ENCODE measurements around the gene HDAC7.
"Not testable (repeated sequence)": the region's sequence is repeated elsewhere in the genome, so short reads cannot be mapped to it uniquely, and the experiment has no call there.

HDAC7 gene

GRCh38 chr12:47811581-47812484 is 7.9 kb downstream of the HDAC7 start:
- DNase-seq: peak; percentile 84

GRCh38 chr12:47811072-47811396 is 8.7 kb downstream of the HDAC7 start:
- no peak for DNase-seq

GRCh38 chr12:47809518-47809917 is 10.2 kb downstream of the HDAC7 start:
- not testable (repeated sequence) for DNase-seq

GRCh38 chr12:47808574-47809365 is 10.9 kb downstream of the HDAC7 start:
- DNase-seq: no peak

GRCh38 chr12:47808050-47808449 is 11.7 kb downstream of the HDAC7 start:
- DNase-seq: no peak

- peak; percentile 45 for DNase-seq
These were observed 12.4 kb downstream of the HDAC7 start for GRCh38 chr12:47807338-47807737.

- no peak for DNase-seq
These were observed 14.3 kb downstream of the HDAC7 start for GRCh38 chr12:47805417-47805816.

GRCh38 chr12:47804171-47804570 is 15.5 kb downstream of the HDAC7 start:
- DNase-seq: no peak

- no peak for DNase-seq
These were observed 16.4 kb downstream of the HDAC7 start for GRCh38 chr12:47803191-47803875.

GRCh38 chr12:47802312-47802711 is 17.4 kb downstream of the HDAC7 start:
- DNase-seq: no peak

- DNase-seq: no peak
These were observed 17.8 kb downstream of the HDAC7 start for GRCh38 chr12:47801904-47802246.

- no peak for DNase-seq
These were observed 18.4 kb downstream of the HDAC7 start for GRCh38 chr12:47801170-47801903.

- DNase-seq: no peak
These were observed 19.1 kb downstream of the HDAC7 start for GRCh38 chr12:47800582-47800981.

- DNase-seq: no peak
These were observed 20.2 kb downstream of the HDAC7 start for GRCh38 chr12:47799357-47799955.

GRCh38 chr12:47798382-47798948 is 21.2 kb downstream of the HDAC7 start:
- no peak for DNase-seq

- DNase-seq: no peak
These were observed 22.3 kb downstream of the HDAC7 start for GRCh38 chr12:47797441-47797840.

- no peak for DNase-seq
These were observed 23.8 kb downstream of the HDAC7 start for GRCh38 chr12:47795814-47796411.

- DNase-seq: no peak
These were observed 24.4 kb downstream of the HDAC7 start for GRCh38 chr12:47795121-47795813.

- DNase-seq: no peak
These were observed 25.0 kb downstream of the HDAC7 start for GRCh38 chr12:47794679-47795078.

GRCh38 chr12:47793015-47793681 is 26.6 kb downstream of the HDAC7 start:
- no peak for DNase-seq

Measured in NCI-H226 (cell line).